Activated CD4-positive, alpha-beta T cell treated with anti-CD3 and anti-CD28 coated beads, Interleukin-2, Interleukin-6, amounts not matched to agents 100 ng/mL and 50 ng/mL, durations not matched to agents 16 hours and 8 hours (primary cell): ENCODE data around the gene BACH2.
A peak's percentile ranks its signal among the peaks of the same experiment; 100 is the strongest.
"Not testable (repeated sequence)": the region's sequence is repeated elsewhere in the genome, so short reads cannot be mapped to it uniquely, and the experiment has no call there.

Source experiments
- DNase-seq: peaks from one replicate; pipeline ENCODE4 v3.0.0-alpha.2; 2020

Gene BACH2

GRCh38 chr6:90054193-90054592 lies 242.4 kb downstream of the BACH2 start:
- DNase-seq, result not testable (repeated sequence)

- no peak for DNase-seq
Measured at GRCh38 chr6:90053614-90054013, 243.0 kb downstream of the BACH2 start.

- DNase-seq, result no peak
Measured at GRCh38 chr6:90049295-90049694, 247.3 kb downstream of the BACH2 start.

- DNase-seq, result peak; percentile 69
Measured at GRCh38 chr6:90048206-90048967, 248.3 kb downstream of the BACH2 start.

- DNase-seq, result no peak
Measured at GRCh38 chr6:90045535-90045934, 251.1 kb downstream of the BACH2 start.

GRCh38 chr6:90044833-90045381 lies 251.7 kb downstream of the BACH2 start:
- DNase-seq, result peak; percentile 55

GRCh38 chr6:90044182-90044832 lies 252.3 kb downstream of the BACH2 start:
- peak; percentile 54 for DNase-seq

- DNase-seq, result no peak
Measured at GRCh38 chr6:90040931-90041330, 255.7 kb downstream of the BACH2 start.

- no peak for DNase-seq
Measured at GRCh38 chr6:90039911-90040310, 256.7 kb downstream of the BACH2 start.

- no peak for DNase-seq
Measured at GRCh38 chr6:90038961-90039653, 257.5 kb downstream of the BACH2 start.

GRCh38 chr6:90036963-90037362 lies 259.7 kb downstream of the BACH2 start:
- DNase-seq, result no peak

GRCh38 chr6:90035047-90035723 lies 261.5 kb downstream of the BACH2 start:
- no peak for DNase-seq

GRCh38 chr6:90033746-90034271 lies 262.8 kb downstream of the BACH2 start:
- no peak for DNase-seq

- DNase-seq, result not testable (repeated sequence)
Measured at GRCh38 chr6:90032489-90033212, 264.0 kb downstream of the BACH2 start.

GRCh38 chr6:90028995-90029635 lies 267.5 kb downstream of the BACH2 start:
- no peak for DNase-seq

- DNase-seq, result peak; percentile 42
Measured at GRCh38 chr6:90028066-90028778, 268.4 kb downstream of the BACH2 start.

- no peak for DNase-seq
Measured at GRCh38 chr6:90026216-90026615, 270.4 kb downstream of the BACH2 start.

GRCh38 chr6:90025523-90026061 lies 271.1 kb downstream of the BACH2 start:
- peak; percentile 82 for DNase-seq

GRCh38 chr6:90024633-90025032 lies 272.0 kb downstream of the BACH2 start:
- DNase-seq, result no peak

- DNase-seq, result no peak
Measured at GRCh38 chr6:90021711-90022110, 274.9 kb downstream of the BACH2 start.
